Mesenteric fat pad (tissue), 1 donor: ENCODE results near the gene RAB6A. TPM values are rescaled to one million over a fixed set of nuclear protein-coding genes. Genes with fewer than 3 reads are reported as not detected.

Source experiments
- DNase-seq: peaks from one replicate; pipeline ENCODE4 v3.0.0-alpha.2; 2020; ENCODE audit warnings: low spot score
- total RNA-seq: library from RNA; stranded (reverse); fragmentation: NEBNext Ultra II Directional; extraction: Animal tissue kit (Norgen Biotek cat#: 25700); gene quantifications from one replicate; pipeline ENCODE4 v1.2.1, GENCODE V29; 2021
- donor health status: DM: yes; HTN: yes; CAD: no.

RAB6A gene
- total RNA-seq, 1 donor from 2014 or later: 122 TPM

GRCh38 chr11:73633999-73634398, 126.9 kb downstream of the RAB6A start:
- DNase-seq: no peak

- no peak for DNase-seq
Observed at GRCh38 chr11:73632996-73633395, 127.9 kb downstream of the RAB6A start.

- DNase-seq: no peak
Observed at GRCh38 chr11:73629907-73630306, 131.0 kb downstream of the RAB6A start.

- no peak for DNase-seq
Observed at GRCh38 chr11:73625696-73626318, 135.1 kb downstream of the RAB6A start.

Other genes starting within 250 kb of the RAB6A start
- gene FAM168A, start 163.0 kb downstream of the RAB6A start, total RNA-seq: 30.2 TPM
- 0.58 TPM for gene PLEKHB1, start 114.5 kb downstream of the RAB6A start, total RNA-seq
- gene MRPL48, start 26.8 kb upstream of the RAB6A start, total RNA-seq: 16.8 TPM
- gene COA4, start 115.8 kb upstream of the RAB6A start, total RNA-seq: 58.4 TPM
- gene PAAF1, start 115.9 kb upstream of the RAB6A start, total RNA-seq: 12.8 TPM
- not detected for gene DNAJB13, start 190.0 kb upstream of the RAB6A start, total RNA-seq
- gene UCP2, start 221.8 kb upstream of the RAB6A start, total RNA-seq: 76.8 TPM
- 2.7 TPM for gene UCP3, start 248.0 kb upstream of the RAB6A start, total RNA-seq